ENCODE results near the gene ABCA1. TPM values are rescaled to one million over a fixed set of nuclear protein-coding genes. Genes with fewer than 3 reads are reported as not detected.
"Not testable (repeated sequence)": the region's sequence is repeated elsewhere in the genome, so short reads cannot be mapped to it uniquely, and the experiment has no call there.

ABCA1 gene
- total RNA-seq, 1 experiment from 2014 or later: 11.6 TPM

DNA sequence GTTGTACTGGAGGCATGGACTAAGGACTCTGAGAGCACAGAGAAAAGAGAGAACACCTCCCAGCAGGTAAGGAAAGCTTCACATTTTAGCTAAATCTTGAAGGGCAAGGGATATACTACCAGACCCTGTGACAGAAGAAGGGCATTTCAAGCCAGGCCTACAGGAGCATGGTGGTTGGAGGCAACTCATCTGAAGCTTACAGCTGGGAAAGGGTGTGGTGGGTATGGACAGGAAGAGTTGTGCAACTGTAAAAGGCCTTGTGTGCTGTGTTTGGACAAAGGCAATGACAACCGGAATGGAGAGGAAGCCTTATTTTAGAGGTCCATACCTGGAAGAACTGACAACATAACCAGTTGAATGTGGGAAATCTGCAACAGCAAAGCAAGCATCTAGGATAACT, 132.9 kb downstream of the ABCA1 start:
- DNase-seq (ENCODE audit: low spot score): no peak

- DNase-seq (ENCODE audit: low spot score): no peak
Measured at GRCh38 chr9:104794070-104794469, 133.9 kb downstream of the ABCA1 start.

GRCh38 chr9:104788251-104788650, 139.7 kb downstream of the ABCA1 start:
- DNase-seq (ENCODE audit: low spot score): no peak

DNA sequence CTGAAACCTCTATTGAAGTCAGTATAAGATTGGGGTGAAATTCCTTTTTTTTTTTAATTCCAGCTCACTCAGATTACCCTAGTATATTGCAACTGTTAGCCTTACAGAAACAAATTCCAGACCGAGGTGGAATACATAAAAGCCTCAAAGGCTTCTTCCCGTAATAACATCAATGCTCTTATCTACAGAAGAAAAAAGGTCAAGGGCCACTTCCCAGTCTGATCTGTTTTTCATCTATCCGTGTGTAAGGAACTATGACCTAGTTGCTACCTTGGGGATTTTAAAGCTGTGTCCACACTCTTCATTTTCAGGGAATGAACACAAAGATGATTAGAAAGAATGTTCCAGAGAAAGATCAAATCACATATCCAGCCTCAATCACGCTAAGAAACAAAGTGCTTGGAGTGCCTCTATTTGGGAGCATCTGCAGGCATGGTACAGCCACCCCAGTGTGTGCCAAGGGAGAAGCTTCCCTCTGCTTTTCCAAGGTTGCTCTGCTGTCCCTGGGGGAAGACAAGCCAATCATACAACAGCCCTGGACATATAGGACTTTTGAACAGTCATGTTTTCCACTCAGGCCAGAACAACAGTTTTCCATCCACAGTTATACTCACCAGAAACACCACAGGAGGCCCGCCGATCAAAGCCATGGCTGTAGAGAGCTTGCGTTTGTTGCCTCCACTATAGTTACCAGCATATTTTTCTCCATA, 140.5 kb downstream of the ABCA1 start:
- DNase-seq (ENCODE audit: low spot score): no peak

GRCh38 chr9:104786293-104786692, 141.7 kb downstream of the ABCA1 start:
- DNase-seq (ENCODE audit: low spot score): no peak

DNA sequence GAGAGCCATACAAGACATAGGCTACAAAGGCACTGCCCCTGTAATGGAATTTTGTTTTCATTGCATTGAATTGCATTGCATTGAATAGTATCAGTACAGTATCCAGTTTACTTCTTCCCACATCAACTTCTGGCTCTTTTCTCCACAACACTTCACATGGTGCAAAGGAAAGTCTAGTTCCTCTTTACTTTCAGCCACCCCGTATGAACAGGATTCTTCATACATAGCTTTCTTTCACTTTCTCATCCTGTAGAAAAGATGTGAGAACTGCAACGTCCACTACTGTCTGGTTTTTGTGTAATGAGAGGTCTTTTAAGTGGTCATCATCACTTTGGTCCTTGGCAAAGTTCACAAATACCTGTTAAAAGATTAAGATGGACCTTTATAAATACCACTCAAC, 143.9 kb downstream of the ABCA1 start:
- no peak for DNase-seq (ENCODE audit: low spot score)

- no peak for DNase-seq (ENCODE audit: low spot score)
Measured at GRCh38 chr9:104783588-104783987, 144.4 kb downstream of the ABCA1 start.

DNA sequence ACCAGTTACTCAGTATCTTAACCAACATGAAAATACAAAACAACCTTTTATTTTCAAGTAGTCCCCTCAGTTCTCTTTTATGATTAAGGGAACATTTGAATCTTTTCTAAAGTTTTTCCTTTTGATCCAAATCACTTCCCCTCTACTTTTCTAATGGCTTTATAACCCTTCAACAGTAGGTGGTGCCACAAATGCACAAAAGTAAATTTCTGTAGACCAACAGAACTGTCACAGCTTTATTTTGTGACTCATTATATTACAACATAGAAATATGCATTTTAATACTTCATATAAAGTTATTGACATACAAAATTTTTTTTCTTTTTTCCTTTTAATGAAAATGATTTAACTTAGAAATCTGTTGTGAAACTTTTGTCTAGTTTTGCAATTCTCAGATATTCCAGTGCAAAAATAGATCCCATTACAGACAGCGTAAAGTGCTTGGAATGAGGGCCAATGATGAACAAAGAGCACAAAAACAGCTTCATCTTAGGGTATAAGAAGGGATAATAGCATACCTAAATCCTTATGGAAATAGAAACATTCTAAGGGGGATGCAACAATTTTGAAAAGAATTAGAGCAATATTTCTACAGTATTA, 147.1 kb downstream of the ABCA1 start:
- peak; percentile 19 for DNase-seq (ENCODE audit: low spot score)

GRCh38 chr9:104779946-104780535, 147.9 kb downstream of the ABCA1 start:
- no peak for DNase-seq (ENCODE audit: low spot score)

DNA sequence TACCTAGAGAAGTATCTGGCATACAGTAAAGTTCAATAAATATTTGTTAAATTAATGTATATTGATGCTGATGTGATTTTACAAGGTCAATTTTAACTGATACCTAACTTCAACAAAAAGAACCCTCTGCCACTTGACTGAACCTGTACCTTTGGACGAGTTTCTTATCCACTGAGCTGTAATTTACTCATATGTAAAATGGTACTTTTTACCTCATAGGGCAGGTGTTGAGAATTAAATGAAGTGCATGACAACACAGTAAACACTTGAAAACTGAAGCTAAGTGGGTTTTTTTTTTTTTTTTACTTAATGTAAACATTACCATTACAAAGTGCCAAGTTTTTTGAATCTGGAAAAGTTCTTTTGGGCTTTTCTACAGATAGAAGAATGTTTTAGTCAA, 148.6 kb downstream of the ABCA1 start:
- DNase-seq (ENCODE audit: low spot score): no peak

DNA sequence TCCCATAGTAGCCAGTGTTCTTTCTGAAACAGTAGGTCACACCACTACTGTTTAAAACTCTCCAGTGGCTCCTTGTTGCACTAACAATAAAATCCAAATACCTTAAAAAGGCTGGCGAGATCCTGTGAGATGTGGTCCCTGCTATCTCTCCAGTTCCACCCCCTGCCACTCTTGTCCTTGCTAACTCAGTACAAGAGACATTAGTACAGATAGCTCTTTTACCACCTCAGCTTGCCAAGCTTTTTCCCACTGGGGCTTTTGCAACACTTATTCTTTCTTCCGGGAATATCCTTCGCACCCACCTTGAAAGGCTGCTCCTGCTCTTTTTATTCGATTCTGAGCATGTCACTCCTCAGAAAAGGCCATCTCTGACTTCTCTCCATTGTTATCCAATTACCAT, 149.2 kb downstream of the ABCA1 start:
- no peak for DNase-seq (ENCODE audit: low spot score)

DNA sequence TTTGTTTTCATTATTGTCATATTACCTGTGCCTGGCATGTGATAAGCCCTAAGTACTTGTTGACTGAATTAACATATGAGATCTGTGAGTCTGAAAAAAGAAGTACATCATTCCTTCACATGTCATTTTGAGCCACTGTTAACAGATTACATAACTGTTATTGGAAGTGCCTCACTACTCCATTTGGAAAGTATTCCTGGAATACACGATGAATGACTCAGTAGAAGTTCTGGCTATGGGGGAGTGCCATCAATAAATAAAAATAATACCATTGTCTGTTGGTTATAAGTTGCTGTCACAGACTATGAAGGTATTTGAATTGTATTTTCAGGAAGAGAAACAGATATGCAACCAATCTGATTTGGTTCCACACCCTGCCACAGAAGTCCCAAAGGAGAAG, 151.2 kb downstream of the ABCA1 start:
- no peak for DNase-seq (ENCODE audit: low spot score)

GRCh38 chr9:104775976-104776375, 152.0 kb downstream of the ABCA1 start:
- DNase-seq (ENCODE audit: low spot score): no peak

DNA sequence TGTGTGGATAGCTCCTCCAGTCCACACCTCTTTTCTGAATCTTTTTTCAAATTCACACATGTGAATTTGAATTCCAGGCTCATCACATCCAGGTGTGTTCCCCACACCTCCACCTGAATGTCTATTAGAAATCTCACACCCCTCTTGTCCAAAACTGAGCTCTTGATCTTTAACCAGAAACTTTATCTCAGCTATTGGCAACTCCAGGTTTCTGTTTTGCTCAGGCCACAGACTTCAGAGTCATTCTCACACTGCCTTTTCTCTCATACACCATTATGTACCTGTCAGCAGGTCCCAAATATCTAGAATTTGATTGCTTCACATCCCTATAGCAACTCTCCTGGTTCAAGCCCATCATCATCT, 152.4 kb downstream of the ABCA1 start:
- no peak for DNase-seq (ENCODE audit: low spot score)

GRCh38 chr9:104774831-104775573, 153.0 kb downstream of the ABCA1 start:
- no peak for DNase-seq (ENCODE audit: low spot score)

DNA sequence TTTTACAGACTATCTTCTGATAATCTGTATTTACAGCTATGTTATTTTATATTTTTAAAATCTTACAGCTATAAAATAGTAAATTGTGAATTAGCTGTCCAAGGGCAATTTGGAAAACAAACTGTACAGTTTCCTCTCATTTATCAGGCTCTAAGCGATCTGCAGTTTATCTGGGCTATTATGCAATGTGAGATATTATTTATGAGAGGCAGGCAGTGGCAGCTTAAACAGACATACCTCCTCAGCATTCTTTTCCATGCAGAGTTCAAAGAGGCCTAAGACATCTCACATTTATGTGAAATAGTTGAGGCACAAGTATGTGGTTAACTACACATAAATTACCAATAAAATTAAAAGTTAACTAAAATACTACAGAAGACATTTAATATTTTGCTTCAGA, 153.8 kb downstream of the ABCA1 start:
- no peak for DNase-seq (ENCODE audit: low spot score)

- no peak for DNase-seq (ENCODE audit: low spot score)
Measured at GRCh38 chr9:104772714-104773510, 155.0 kb downstream of the ABCA1 start.

DNA sequence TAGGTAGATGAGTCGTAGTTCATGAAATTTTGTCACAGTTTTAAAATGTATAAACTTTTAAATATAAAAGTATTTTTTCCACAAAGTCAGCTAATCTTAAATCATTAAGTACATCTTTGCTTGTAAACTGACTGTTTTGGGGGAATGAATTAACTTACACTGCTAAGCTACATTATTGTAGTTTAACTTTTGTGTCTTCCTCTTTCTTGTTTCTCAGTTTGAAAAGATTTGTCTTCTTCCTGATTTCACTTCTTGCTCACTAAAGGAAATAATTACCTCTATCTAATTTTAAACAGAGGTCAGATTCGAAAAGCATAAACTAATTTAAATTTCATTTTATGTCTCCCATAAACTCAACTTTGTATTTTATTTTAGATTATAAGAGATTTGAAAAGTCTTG, 158.3 kb downstream of the ABCA1 start:
- no peak for DNase-seq (ENCODE audit: low spot score)

DNA sequence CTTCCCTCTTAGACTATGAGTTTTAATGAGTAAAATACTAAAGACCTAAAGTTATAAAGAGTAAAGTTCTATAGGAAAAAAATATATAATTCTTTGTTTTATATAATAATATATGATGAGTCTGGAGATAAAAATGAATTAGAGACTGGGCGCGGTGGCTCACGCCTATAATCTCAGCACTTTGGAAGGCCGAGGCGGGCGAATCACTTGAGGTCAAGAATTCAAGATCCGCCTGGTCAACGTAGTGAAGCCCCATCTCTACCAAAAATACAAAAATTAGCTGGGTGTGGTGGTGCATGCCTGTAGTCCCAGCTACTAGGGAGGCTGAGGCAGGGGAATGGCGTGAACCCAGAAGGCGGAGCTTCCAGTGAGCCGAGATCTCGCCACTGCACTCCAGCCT, 158.9 kb downstream of the ABCA1 start:
- not testable (repeated sequence) for DNase-seq (ENCODE audit: low spot score)

GRCh38 chr9:104767507-104767906, 160.4 kb downstream of the ABCA1 start:
- no peak for DNase-seq (ENCODE audit: low spot score)

DNA sequence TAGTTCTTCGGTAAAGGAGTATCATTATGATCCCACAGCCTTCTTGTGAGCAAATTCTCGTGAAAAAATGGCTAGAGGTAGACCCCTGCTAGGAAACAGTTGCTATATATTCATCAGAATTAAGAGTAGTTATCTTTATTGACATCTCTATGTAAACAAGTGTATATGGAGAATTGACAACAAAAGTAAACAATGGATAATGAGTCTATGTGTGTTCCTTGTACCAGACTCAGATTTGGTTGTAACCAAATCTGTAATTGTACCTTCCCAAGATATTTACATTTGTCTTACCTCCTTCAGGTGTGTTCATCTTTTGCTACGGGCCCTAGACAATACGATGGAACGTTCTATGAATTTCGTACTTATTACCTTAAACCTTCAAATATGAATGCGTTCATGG, 161.9 kb downstream of the ABCA1 start:
- no peak for DNase-seq (ENCODE audit: low spot score)

DNA sequence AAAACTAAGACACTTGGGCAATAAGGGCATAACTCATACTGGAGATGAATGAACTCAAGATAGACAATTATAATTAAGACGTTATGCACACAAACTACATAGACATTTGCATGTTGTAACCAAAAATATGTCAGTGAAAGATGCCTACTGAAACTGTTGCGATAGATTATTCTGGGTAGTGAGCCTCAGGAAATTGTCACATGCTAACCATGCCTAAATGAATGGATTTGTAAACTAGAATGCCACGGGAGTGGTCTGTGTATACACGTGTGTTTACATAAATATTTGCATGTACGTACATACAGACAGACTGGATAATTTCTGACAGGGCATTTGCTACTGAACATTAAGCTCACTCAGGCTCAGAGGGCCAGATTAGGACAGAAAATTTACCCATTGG, 162.8 kb downstream of the ABCA1 start:
- DNase-seq (ENCODE audit: low spot score): no peak

Data from H4 (cell line).